Sigmoid colon (tissue), 4 donors: ENCODE results near the gene SLC22A31.

Experiments
- EP300 ChIP-seq, 4 donors: sonication (generic); formaldehyde crosslinking; IDR thresholded peaks; one replicate each; pipeline ENCODE4 v1.6.1; 2017; ENCODE audit warnings: antibody characterized with exemption in 4 of 4
- POLR2A ChIP-seq, 2 donors: fragments of 450-650 bp; IDR thresholded peaks; one replicate each; pipeline ENCODE4 v1.6.1; 2016; ENCODE audit warnings: antibody characterized with exemption in 2 of 2, mild to moderate bottlenecking in 2 of 2, moderate library complexity in 2 of 2
- POLR2AphosphoS5 ChIP-seq, 4 donors: sonication (generic); formaldehyde crosslinking; IDR thresholded peaks; one replicate each; pipeline ENCODE4 v1.6.1; 2017; ENCODE audit warnings: antibody characterized with exemption in 4 of 4
- TF ChIP-seq, protein P1 (sequence below), 4 experiments: fragments of 450-650 bp in 3 of 4; fragments of 200-600 bp in 1 of 4; IDR thresholded peaks; one replicate each; pipeline ENCODE4 v1.5.1; 2016 to 2019; ENCODE audit warnings: antibody characterized with exemption in 4 of 4, mild to moderate bottlenecking in 3 of 4, moderate library complexity in 2 of 4

DNA sequence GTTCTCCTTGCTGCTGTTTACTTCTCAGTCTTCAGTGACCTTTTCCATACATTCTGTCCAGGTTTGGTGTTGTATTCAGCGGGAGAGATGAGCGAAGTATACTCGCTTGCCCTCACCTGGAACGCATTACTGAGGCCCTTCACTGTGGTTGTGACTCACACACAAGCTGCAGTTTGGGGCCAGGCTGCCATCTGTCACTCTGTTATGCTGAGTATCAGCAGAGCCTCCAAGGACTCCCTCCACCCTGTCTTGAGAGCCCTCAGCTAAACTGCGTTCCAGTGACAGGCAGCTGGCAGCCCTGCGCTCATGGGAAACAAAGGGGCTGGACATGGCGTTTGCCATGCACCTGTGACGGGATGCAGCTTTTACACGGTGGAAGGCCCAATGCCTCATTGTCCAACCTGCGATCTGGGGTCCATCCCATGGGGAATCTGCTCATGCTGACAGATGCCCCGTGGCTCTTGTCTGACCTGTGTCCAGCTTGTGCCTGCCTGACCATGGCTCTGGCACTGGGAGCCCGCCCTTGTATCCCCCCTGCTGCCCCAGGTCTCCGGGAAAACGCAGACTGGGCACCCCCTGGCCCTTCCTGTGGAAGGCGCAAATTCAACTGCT, 10.7 kb upstream of the SLC22A31 start:
- TF ChIP-seq, protein P1, sequence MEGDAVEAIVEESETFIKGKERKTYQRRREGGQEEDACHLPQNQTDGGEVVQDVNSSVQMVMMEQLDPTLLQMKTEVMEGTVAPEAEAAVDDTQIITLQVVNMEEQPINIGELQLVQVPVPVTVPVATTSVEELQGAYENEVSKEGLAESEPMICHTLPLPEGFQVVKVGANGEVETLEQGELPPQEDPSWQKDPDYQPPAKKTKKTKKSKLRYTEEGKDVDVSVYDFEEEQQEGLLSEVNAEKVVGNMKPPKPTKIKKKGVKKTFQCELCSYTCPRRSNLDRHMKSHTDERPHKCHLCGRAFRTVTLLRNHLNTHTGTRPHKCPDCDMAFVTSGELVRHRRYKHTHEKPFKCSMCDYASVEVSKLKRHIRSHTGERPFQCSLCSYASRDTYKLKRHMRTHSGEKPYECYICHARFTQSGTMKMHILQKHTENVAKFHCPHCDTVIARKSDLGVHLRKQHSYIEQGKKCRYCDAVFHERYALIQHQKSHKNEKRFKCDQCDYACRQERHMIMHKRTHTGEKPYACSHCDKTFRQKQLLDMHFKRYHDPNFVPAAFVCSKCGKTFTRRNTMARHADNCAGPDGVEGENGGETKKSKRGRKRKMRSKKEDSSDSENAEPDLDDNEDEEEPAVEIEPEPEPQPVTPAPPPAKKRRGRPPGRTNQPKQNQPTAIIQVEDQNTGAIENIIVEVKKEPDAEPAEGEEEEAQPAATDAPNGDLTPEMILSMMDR (IDR thresholded peaks at IDR 0.05) = no peak
- TF ChIP-seq POLR2A (IDR thresholded peaks at IDR 0.05) = no peak
- TF ChIP-seq POLR2AphosphoS5 (IDR thresholded peaks at IDR 0.05) = no peak
- TF ChIP-seq EP300 (IDR thresholded peaks at IDR 0.05) = no peak
